Heart right ventricle (tissue), 16 donors: ENCODE data around the gene SFTPA2. TPM values are rescaled to one million over a fixed set of nuclear protein-coding genes. Genes with fewer than 3 reads are reported as not detected.
A peak's percentile ranks its signal among the peaks of the same experiment; 100 is the strongest.

Experiments used
- ATAC-seq, 8 donors: fragments of 200-7000 bp; cut with Tn5 transposase; one replicate each; pipeline ENCODE4 v1.9.1; 2020; ENCODE audit warnings: mild to moderate bottlenecking in 8 of 8, moderate library complexity in 8 of 8, moderate number of reproducible peaks in 1 of 8
- DNase-seq, 2 donors: peaks; one replicate each; pipeline ENCODE4 v3.0.0-alpha.2; 2020
- H3K27ac ChIP-seq, 10 donors: fragments of 200-600 bp; sonication (generic) in 2 of 10; one replicate each; pipeline versions ENCODE4 v1.5.0 to v1.8.0; 2020 to 2022; ENCODE audit warnings: mild to moderate bottlenecking in 3 of 10
- H3K27me3 ChIP-seq, 7 donors: fragments of 200-600 bp; one replicate each; pipeline ENCODE4 v1.8.0; 2021 to 2022; ENCODE audit warnings: mild to moderate bottlenecking in 2 of 7
- H3K36me3 ChIP-seq, 9 donors: fragments of 200-600 bp; sonication (generic) in 1 of 9; one replicate each; pipeline versions ENCODE4 v1.5.0 to v1.8.0; 2020 to 2022; ENCODE audit warnings: mild to moderate bottlenecking in 2 of 9
- H3K4me1 ChIP-seq, 9 donors: fragments of 200-600 bp; sonication (generic) in 1 of 9; one replicate each; pipeline versions ENCODE4 v1.5.0 to v1.8.0; 2020 to 2022; ENCODE audit warnings: mild to moderate bottlenecking in 4 of 9
- H3K4me3 ChIP-seq, 10 donors: fragments of 200-600 bp; sonication (generic) in 2 of 10; one replicate each; pipeline versions ENCODE4 v1.5.0 to v1.8.0; 2020 to 2022; ENCODE audit warnings: mild to moderate bottlenecking in 7 of 10, moderate library complexity in 2 of 10
- H3K9me3 ChIP-seq, 11 donors: fragments of 200-600 bp in 10 of 11; sonication (generic) in 2 of 11; one replicate each; pipeline versions ENCODE4 v1.5.0 to v1.8.0; 2013 to 2022; ENCODE audit warnings: mild to moderate bottlenecking in 2 of 11, control low read depth in 1 of 11, moderate library complexity in 1 of 11
- WGBS, 2 donors: extraction: QIAGEN DNeasy Blood & Tissue Kit; methylation state at CpG; one replicate each; pipeline ENCODE4 v1.1.7; 2013; ENCODE audit warnings: inconsistent platforms in 1 of 2; 5-methylcytosine and 5-hydroxymethylcytosine counted together
- intact Hi-C, 10 donors: fragments of 100-400 bp; cut with DNase I; formaldehyde crosslinking; loops; one replicate each; pipeline versions ENCODE4 v1.11.1 to v1.14.2; 2022
- long read RNA-seq, 3 donors: library from polyadenylated mRNA; unstranded; transcript quantifications; one replicate each; pipeline ENCODE4 v2.0.0, GENCODE V29; 2020 to 2021
- polyA plus RNA-seq, 2 donors: library from polyadenylated mRNA; stranded (reverse); fragments of 200-250 nt; gene quantifications; one replicate each; pipeline ENCODE4 v1.2.3, GENCODE V29; 2013
- total RNA-seq, 10 donors: library from RNA; stranded (reverse); fragmentation: NEBNext Ultra II Directional in 3 of 10; extraction: Animal tissue kit (Norgen Biotek cat#: 25700) in 3 of 10; gene quantifications; one replicate each; pipeline versions ENCODE4 v1.2.1 to v1.2.4, GENCODE V29; 2021 to 2023
- TF ChIP-seq, protein P1 (sequence below), 9 donors: fragments of 200-600 bp; sonication (generic) in 2 of 9; IDR thresholded peaks; one replicate each; pipeline versions ENCODE4 v1.5.0 to v1.8.0; 2021 to 2022; ENCODE audit warnings: antibody characterized with exemption in 9 of 9, mild to moderate bottlenecking in 5 of 9, moderate library complexity in 1 of 9
- donor health status: Arrhythmogenic right ventricular cardiomyopathy.
- donor health status: ischemic (EF 13 %, LVEDD 7.1; RV severe dilation, severe dysfunction).
- donor health status: healthy with polysubstance abuse.
- donor health status: DM: no; HTN: yes; CAD: no.
- donor health status: DM: no; HTN: no; CAD: no.
- donor health status: ischemic (EF 25% LVEDD 6.9; RV normal size, moderate dysfunction).
- donor health status: ischemic (EF 25% LVEDD 5.7; RV mildly dilated, moderate dysfunction).
- donor health status: healthy.
- donor health status: DM: yes; HTN: yes; CAD: no.
- donor health status: Ischemic cardiomyopathy.
- donor health status: ischemic (EF 35%, LVEDD 5.7; RV mildly dilated, moderate dysfunction).
- donor health status: nonischemic (EF 11% LVEDD 7.7; RV severe dilation, severe dysfunction).
- donor health status: DM: yes; HTN: yes; CAD: no.
- donor health status: PGD.
- donor health status: ischemic (EF 29% LVEDD 5.4; RV normal size, mild dysfunction).
- donor health status: nonischemic (EF 23%, LVEDD 6.1; RV moderate dilation, normal function).

The SFTPA2 gene
- under 1 TPM in 1 of 10 donors, not detected in 9; 0.85 TPM for total RNA-seq
- under 1 TPM in 1 of 2 donors, not detected in 1; 0.38 TPM for polyA plus RNA-seq
- long read RNA-seq, donor 1: 0 reads
- long read RNA-seq, donor 2: 0 reads
- long read RNA-seq, donor 3: 0 reads

DNA sequence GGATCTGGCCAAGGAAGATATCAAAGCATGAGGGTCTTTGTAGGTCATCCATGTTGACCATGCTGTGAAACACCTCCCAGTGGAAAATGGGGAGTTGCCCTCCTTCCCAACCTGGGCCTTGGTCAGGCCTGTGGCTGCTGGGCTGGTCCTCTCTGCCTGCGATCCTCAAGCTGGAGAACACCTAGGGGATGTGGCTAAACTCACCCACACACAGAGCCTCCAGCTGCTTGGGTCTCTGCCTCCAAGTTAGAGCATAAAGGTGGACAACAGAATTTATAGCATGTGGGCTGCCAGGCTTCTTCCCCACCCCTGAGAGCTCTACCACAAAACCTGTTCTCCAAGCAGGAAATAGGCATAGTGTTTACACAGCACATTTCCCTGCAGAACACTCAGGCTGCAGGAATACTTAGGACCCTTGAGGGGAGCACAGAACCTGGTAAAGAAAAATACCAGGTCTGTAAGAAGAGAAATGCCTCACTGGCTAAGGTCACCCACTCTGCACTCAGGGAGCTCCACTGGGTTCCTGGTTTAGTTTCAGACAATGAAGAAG, at the start of gene SFTPA2:
Gene SFTPA2 (minus strand): TSS at position 248 of the 550 bp plus-strand sequence. CDS start 924 bp downstream, outside the sequence.
- Histone ChIP-seq H3K9me3 (no peaks in the 10 kb centered on the region), H3K4me1 (peaks cover 0 to 6% (median 0%) of the 10 kb centered on the region in 9 donors), H3K27ac (no peak within 1 kb of the TSS), H3K4me3 (no peak within 1 kb of the TSS), H3K27me3 (peaks cover 0 to 11% (median 0%) of the 10 kb centered on the region in 7 donors), H3K36me3 (no peaks in the 10 kb centered on the region)
- TF ChIP-seq, protein P1, sequence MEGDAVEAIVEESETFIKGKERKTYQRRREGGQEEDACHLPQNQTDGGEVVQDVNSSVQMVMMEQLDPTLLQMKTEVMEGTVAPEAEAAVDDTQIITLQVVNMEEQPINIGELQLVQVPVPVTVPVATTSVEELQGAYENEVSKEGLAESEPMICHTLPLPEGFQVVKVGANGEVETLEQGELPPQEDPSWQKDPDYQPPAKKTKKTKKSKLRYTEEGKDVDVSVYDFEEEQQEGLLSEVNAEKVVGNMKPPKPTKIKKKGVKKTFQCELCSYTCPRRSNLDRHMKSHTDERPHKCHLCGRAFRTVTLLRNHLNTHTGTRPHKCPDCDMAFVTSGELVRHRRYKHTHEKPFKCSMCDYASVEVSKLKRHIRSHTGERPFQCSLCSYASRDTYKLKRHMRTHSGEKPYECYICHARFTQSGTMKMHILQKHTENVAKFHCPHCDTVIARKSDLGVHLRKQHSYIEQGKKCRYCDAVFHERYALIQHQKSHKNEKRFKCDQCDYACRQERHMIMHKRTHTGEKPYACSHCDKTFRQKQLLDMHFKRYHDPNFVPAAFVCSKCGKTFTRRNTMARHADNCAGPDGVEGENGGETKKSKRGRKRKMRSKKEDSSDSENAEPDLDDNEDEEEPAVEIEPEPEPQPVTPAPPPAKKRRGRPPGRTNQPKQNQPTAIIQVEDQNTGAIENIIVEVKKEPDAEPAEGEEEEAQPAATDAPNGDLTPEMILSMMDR (IDR thresholded peaks at IDR 0.05): no peak
- intact Hi-C loops: loop anchor here in 7 of 10 donors (5.0 to 10.0 kb wide), 3 partner anchors 365 to 375 kb away; no protein-coding TSS in a partner anchor
- DNase-seq: no peak
- 88 to 90% methylated on average over 1 of the region's 1 CpG for WGBS, 2 donors
- ATAC-seq: no peak

DNA sequence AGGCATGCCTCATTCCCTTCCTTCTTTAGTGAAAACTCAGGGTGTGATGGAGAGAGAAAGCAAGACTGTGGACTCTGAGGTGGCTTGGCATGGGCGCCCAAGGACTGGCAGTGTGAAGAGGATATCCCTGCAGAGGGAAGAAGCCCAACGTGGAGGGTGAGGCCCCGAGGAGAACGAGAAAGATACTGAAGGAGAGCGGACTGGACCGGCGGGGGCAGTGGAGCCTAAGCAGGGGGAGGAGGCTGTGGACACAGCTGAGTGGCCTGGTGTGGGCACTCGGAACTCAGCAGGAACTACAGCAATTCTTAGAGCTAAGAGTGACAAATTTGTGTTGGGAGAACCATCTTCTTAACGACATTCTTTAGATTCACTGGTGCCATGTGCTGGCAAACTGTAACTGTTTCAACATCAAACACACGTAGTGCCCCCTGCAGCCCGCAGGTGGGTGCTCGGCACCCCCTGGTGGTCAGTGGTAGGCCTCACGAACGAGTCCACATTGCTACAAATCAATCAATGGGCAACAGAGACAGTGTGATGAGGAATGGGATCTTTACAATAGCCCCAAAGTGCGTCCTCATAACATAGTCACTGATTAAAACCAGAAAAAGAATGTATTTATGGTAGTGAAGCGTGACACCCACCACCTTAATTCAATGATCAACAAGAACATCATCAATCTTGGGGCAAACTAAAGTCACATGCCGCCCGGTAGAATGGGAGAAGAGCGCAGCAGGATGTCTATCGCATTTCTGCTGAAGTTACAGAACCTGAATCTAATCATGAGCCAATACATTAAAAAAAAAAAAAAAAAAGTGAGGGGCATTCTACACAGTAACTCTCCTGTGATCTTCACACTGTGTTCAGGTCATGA, 48.5 kb upstream of the SFTPA2 start:
- H3K4me1 ChIP-seq: no peaks in the 10 kb centered on the region
- no peak overlapping the region for H3K27ac ChIP-seq
- TF ChIP-seq, protein P1 (IDR thresholded peaks at IDR 0.05): peak; percentile 25 to 65 (median 56)
- H3K4me3 ChIP-seq: no peak overlapping the region
- H3K36me3 ChIP-seq: no peaks in the 10 kb centered on the region
- H3K27me3 ChIP-seq: no peaks in the 10 kb centered on the region
- no peaks in the 10 kb centered on the region for H3K9me3 ChIP-seq
- peak in 2 of 8 donors; percentile 46 to 58 for ATAC-seq
- 51 to 55% methylated on average over 20 of the region's 20 CpGs for WGBS, 2 donors
- intact Hi-C loops: loop anchor here in 1 of 10 donors (5.0 to 10.0 kb wide), 2 partner anchors 51 to 234 kb away; no protein-coding TSS in a partner anchor
- DNase-seq: peak in 1 of 2 donors; percentile 38

DNA sequence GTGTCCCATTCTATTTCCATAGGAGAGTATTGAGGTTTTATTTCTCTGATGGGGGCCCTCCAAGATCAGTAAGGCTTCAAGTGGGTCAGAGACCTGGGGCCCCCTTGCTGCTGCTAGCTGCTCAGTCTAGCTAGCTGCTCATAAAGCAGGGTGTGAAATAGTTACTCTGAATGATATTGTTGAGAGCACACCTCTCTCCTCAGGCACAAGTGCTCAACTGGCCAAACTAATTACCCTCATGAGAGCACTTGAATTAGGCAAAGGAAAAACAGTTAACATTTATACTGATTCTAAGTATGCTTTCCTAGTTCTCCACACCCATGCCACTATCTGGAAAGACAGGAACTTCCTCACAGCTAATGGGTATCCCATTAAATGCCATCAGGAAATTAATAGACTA, 45.1 kb upstream of the SFTPA2 start:
- H3K9me3 ChIP-seq: peaks cover 0 to 6% (median 0%) of the 10 kb centered on the region in 11 donors
- H3K27ac ChIP-seq: no peak overlapping the region
- no peaks in the 10 kb centered on the region for H3K36me3 ChIP-seq
- H3K4me3 ChIP-seq: no peak overlapping the region
- no peaks in the 10 kb centered on the region for H3K4me1 ChIP-seq
- DNase-seq: no peak
- ATAC-seq: no peak
- TF ChIP-seq, protein P1 (IDR thresholded peaks at IDR 0.05): no peak
- intact Hi-C loops: loop anchor here in 1 of 10 donors (5.0 to 10.0 kb wide), 2 partner anchors 48 to 231 kb away; no protein-coding TSS in a partner anchor
- H3K27me3 ChIP-seq: no peaks in the 10 kb centered on the region

DNA sequence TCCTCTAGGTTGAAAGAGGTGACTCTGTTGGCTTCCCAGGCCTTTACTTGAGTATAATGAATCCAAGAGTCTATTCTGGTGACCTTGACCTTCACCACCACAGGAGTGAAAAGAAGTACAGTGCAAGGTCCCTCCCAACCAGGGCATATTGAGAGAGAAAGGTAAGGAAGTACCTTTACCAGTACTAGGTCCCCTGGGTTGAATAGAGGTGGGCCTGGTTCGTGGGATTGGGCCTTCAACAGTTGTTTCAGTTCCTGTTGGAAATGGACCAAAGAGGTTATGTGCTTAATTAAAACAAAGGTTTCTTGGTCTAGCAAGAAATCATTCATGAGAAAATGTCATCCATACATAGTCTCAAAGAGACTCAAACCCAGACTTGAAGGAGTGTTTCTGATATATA, 44.1 kb upstream of the SFTPA2 start:
- H3K27me3 ChIP-seq: no peaks in the 10 kb centered on the region
- ATAC-seq (no peak), DNase-seq (no peak)
- H3K9me3 ChIP-seq: peaks cover 0 to 6% (median 0%) of the 10 kb centered on the region in 11 donors
- intact Hi-C loops: loop anchor here in 1 of 10 donors (10.0 kb wide), 1 partner anchor 229 kb away; no protein-coding TSS in a partner anchor
- TF ChIP-seq, protein P1 (IDR thresholded peaks at IDR 0.05): no peak
- WGBS, 2 donors: 66 to 80% methylated on average over 1 of the region's 1 CpG
- no peaks in the 10 kb centered on the region for H3K36me3 ChIP-seq
- H3K4me3 ChIP-seq: no peak overlapping the region
- no peaks in the 10 kb centered on the region for H3K4me1 ChIP-seq
- H3K27ac ChIP-seq: no peak overlapping the region
